Right kidney (tissue), 1 donor: Measurements from ENCODE around the gene JMJD4.

Experiments used
- DNase-seq: peaks from one replicate; pipeline ENCODE4 v3.0.0-alpha.2; 2016

Gene JMJD4

DNA sequence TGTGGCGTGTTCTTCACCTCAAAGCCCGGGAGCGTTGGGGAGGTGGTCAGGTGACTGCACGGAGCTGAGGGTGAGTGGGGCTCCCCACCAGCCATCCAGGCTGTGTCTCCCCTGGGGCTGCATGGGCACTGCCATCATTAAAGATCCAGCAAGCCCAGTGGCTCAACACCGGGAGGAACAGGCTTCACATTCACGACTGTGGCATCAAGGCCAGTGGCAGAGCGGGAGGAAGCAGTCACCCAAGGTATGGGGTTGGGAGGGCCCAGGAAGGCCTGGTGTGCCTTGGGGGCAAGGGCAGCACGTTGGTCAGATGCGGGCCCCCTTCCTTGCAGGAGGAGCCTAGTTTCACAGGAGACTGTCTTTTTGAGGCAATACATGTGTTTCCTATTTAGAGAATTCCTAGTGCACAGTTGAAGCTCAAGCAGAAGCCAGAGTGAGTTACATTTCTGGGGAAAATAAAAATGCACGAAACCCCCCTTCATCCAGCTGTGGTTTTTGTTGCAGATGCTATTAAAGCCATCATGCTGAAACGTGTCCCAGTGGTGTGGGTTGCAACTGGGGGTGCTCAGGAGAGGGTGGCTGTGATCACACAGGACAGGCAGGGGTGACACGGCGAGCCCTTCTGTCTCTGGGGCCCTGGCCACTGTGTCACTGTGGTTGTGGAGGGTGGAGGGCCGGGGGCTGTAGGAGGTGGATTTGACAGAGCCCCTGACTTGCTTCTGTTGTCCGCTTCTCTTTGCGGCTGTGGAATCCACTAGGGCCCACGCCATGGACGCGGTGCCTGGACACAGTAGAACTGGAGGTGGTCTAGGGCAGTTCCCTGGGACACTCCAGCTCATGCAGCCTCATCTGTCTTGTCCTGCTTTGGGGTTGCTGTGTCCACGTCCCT is 34.2 kb upstream of the JMJD4 start:
- DNase-seq, result no peak

GRCh38 chr1:227768640-227769039 is 33.5 kb upstream of the JMJD4 start:
- DNase-seq, result no peak

- no peak for DNase-seq
Observed at GRCh38 chr1:227768125-227768439, 33.0 kb upstream of the JMJD4 start.

GRCh38 chr1:227767401-227768124 is 32.5 kb upstream of the JMJD4 start:
- no peak for DNase-seq

- DNase-seq, result no peak
Observed at GRCh38 chr1:227766653-227767277, 31.7 kb upstream of the JMJD4 start.

DNA sequence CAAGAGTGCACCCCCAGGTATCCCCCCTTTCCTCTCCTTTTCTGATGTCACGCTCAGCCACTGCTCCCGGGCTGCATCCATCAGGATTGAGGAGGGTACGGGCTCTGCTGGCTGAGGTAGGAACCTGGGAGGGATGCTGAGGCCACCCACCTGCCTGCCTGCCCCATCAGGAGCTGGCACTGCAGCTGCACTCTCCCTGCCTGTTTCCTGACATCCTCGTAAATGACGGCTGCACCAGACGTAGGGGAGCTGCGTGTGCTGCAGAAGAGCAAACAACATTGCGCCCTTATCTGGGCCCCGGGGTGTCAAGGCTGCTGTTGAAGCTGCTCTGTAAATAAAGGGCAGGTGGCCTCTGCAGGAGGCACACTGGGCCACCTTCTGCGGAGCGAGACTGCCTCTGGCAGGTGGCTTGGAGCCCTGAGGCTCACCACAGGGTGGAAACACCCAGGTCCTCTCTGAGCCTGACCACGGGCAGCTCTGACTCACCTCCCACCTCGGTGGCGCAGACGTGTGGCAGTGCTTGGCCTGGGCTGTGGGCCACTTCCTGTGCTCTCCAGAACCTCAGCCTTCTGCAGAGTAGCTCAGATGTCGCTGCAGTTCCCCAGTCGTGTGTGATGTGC is 31.0 kb upstream of the JMJD4 start:
- no peak for DNase-seq

DNA sequence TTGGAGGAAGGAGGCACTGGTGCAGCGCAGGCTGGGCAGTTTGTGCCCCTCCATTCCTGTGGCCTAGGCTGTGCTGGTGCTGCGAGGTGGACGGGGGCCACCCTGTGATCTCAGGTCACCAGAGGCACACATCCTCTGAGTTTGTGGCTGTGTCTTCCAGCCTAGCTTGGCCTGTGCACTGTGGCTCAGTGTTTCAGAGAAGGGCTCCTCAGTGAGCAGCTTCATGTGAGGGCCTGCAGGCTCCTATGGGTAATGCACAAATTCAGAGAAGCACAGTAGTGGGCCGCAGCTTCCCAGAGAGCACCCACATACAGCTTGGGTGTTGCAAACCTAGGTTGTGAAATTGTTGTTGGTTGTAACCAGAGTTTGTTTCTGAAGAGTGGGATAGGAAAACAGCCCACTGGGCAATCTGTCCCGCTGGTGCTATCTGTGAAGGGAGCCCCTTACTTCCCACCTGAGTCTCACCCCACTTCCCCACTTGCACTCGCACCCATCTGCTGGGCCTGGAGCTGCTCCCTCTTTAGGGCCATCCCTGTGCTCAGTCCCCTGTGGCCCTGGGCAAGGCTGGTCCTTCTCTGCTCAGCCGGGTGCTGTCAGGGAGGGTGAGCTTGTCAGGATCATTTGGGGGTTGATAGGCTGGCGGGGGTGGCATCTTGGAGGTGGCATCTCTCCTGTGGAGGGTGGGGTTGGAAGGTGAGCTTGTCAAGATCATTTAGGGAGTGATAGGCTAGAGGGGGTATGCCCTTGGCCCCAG is 30.3 kb upstream of the JMJD4 start:
- no peak for DNase-seq

GRCh38 chr1:227764019-227764391 is 28.9 kb upstream of the JMJD4 start:
- DNase-seq, result no peak

DNA sequence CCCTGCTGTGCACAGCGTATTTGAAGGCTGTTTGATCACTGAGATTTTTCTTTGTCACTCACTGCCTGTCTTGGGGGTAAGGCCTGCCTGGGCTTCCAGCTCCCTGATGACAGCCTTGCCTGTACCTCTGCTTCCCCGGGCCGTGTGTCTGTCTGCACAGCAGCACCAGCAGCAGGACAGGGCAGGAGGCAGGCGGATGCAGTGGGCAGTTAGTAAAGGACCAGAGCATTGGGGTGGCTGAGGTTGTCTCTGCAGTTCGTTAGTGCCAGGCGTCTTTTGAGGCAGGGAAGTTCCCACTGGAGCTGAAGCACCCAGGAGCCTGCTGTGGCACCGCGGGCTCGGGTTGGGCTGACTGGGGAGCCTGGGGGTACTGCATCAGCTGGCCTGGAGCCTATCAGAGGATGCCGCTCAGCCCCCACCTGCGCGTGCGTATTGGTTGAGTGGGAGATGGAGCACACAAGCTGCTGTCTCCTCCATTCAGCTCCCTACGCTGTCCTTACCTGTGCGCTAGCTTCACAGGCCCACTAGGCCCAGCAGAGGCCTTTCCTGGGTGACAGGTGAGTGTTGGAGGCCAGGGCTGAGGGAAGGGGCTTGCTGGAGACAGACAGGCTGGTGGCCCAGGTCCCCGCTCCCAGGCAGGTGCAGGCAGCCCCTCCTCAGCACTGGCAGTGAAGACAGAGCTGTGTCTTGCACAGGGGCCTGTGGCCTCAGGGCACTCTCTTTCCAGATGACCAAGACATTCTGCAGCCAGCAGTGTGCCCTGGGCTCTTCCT is 28.3 kb upstream of the JMJD4 start:
- no peak for DNase-seq

DNA sequence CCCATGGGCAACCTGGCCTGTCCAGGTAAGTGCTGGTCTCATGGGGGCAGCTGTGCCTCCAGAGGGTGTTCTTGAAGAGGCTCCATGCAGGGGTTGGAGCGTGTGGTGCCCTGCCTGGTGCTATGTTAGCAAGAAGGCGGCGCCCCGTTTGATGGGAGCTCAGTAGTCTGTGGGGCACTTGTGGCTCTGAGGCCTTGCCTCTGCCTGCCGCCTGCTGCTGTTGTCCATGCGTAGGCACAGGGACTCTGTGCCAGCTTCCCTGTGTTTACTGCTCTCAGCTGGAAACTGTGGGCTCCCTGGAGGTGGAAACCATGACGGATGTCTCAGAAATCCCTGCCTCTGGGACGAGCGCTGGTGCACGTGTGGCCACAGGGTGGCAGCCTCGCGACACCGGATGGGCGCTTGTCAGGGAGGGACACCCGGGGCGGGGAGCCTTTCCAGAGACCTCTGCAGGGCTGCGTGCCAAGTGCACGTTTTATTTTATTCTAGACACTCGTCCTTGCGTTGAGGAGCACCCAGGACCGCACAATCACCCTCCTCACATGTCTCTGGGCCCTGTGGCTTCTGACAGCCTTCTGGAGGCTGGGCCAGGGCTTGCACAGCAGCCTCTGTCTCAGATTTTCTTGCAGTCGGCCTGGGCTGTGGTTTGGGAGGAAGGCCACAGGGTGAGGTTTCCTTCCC is 27.3 kb upstream of the JMJD4 start:
- DNase-seq, result peak; percentile 68

DNA sequence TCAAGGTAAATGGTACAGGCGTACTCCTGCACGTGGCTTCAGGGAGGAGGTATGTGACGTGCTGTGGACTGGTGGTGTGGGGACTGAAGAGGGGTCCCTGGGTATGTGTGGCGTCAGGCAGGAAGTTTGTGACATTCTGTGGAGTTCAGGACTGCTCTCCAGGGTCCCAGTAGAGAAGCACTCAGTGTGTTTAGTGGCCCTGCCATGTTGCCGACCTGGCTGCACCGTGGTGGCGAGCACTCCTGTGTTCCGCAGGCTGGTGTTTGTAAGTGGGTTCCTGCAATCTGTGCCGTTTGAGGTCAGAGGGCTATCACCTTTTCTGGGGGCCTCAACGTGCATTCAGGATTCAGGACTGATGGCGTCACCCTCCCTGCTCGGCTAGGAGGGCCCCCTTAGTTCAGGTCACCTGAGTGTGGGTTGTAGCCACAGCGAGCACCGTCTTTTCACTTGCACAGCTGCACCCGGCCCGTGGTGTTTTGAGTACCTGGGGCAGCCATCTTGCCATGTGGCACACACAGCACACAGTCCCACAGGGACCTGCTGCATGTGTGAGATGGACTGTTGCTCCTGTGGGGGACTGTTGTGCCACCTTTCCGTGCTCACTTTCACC is 26.6 kb upstream of the JMJD4 start:
- DNase-seq, result no peak

GRCh38 chr1:227760377-227760776 is 25.3 kb upstream of the JMJD4 start:
- no peak for DNase-seq

DNA sequence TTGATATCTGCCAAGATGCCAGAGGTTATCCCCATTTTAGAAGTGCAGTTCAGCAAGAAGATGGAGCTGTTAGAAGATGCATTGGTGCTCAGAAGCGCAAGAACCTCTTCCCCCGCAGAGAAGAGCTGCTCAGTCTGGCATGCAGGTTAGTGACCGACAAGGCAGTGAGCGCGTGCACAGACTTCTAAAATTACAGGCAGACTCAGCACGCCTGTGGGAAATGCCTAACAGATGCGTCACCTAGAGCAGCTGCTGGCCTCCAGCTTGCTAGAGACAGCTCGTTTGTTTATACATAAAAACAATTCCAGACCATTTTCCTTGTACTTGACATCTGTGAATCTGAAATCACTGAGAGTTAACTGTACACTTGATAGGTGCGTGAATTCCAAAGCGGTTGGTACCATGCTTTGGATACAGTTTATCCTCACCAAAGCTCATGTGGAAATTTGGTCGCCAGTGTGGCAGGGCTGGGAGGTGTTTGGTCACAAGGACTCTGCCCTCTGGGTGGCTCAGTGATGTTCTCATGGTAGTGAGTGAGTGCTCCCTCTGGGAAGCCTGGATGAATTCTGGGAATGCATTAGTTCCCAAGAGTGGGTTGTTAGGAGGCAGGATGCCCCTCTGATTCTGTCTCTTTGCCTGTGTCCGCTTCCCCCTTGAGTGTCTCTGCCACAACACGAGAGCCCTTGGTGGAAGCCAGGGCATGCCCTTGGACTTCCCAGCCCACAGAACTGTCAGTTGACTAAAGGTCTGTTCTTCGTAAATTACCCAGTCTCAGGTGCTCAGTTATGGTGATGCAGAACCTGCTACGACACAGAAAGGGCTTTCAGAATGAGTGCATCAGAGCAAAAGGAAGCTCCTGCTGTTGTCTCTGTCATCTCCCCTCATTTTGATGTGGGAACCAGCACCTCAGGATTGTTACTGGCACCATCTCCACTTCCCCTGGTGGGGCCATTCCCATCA is 24.5 kb upstream of the JMJD4 start:
- no peak for DNase-seq

GRCh38 chr1:227758366-227758765 is 23.3 kb upstream of the JMJD4 start:
- no peak for DNase-seq

DNA sequence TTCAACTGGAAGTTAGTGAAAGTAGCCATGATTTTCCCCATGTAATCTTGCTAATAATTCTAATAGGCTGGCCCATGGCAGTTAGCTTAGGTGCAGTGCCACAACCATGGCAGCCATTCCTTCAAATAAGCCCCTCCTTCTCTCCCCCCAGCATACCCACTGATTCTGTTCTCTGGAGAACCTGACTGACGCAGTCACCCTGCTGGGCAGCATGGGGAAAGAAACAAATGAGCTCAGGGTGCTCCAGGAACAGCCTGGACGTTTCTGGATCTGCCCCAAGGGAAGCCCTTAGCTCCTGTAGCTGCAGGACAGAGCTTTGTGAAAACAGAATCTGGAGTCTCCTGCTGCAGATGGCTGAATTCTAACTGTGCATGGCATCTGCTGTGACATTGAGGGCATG is 22.7 kb upstream of the JMJD4 start:
- no peak for DNase-seq

DNA sequence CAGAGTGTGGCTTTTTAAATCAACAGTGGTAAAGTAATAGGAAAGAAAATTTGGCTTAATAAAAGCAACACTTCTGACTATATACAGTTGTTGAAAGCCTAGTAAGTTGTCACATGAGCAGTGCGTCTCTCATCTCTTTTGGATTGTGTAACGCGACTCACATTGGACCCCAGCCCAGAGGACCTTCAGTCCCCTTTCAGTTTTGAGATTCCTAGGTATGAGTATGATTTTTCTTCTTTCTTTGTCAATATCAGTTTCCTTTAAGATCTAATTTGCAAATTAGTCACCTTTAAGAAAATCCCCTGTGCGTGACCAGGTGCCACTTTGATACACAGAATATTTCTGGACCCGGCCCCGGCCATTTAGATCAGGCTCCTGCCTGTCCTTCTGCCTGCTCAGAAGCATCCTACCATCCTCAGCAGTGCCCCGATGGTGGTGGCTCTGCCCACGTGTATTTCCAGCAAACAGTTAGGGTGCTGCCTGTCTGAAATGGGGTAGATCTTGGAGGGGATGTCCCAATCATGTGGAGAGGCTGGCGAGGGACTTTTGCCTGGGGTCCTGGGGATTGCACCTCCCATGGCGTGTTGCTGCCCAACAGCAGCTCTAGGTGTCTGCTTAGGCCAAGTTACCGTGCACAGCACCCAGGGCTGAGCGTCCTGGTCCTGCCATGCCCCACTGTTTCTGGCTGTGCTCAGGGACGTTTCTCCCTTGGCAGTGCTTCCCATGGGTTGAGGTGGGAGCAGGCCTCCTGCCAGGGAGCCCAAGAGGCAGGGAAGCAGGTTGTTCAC is 21.3 kb upstream of the JMJD4 start:
- no peak for DNase-seq

DNA sequence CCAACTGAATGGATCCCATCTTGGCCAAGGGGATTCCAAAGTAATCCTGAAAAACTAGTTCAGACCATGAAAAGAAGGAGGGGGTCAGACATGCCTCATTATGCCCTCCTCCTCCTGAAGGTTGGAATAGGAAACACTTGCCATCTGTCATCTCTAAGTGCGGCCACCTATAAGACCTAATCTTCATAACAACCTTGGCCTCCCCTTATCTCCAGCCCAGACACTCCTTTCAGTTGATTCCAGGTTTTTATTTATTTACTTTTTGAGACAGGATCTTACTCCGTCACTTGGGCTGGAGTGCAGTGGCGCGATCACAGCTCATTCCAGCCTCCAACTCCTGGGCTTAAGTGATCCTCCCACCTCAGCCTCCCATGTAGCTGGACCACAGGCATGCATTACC is 19.9 kb upstream of the JMJD4 start:
- no peak for DNase-seq

DNA sequence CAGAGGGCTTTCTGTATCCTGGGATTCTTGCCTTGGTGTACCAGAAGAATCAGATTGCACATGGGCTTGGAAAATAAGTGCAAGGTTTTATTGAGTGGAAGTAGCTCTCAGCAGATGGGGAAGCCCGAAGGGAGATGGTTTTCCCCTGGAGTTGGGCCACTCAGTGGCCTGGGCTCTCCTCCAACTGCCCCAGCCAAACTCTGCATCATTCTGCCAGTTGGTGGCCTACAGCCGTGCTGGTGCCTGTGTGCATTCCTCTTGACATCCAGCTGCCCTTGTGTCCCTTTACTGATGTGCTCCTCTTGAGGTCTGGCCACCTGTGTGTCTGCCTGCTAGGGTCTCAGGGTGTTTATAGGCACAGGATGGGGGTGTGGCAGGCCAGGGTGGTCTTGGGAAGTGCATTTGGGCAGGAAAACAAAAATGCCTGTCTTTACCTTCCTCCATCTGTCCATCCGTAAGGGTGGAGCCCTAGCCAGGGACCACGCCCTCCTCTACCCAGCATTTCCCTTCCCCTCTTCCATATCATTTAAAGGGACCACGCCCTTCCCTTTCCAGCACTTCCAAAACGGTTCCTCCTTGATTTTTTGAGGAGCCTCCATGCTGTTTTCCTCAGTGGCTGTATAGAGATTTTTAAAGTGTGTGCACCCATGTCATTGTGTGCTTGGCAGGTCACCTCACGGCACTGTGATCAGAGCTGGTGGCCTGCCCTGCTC is 19.1 kb upstream of the JMJD4 start:
- no peak for DNase-seq
